ENCODE measurements around the gene ZNF597.

ZNF597 gene

GRCh38 chr16:3454631-3455147 lies 11.4 kb upstream of the ZNF597 start:
- DNase-seq (ENCODE audit: low spot score): no peak

GRCh38 chr16:3454093-3454492 lies 10.8 kb upstream of the ZNF597 start:
- no peak for DNase-seq (ENCODE audit: low spot score)

- DNase-seq (ENCODE audit: low spot score): no peak
These were observed 706 bp upstream of the ZNF597 start for GRCh38 chr16:3444032-3444388.

- DNase-seq (ENCODE audit: low spot score): no peak
These were observed 3.7 kb downstream of the ZNF597 start for GRCh38 chr16:3439637-3440036.

- DNase-seq (ENCODE audit: low spot score): no peak
These were observed 8.9 kb downstream of the ZNF597 start for GRCh38 chr16:3434373-3434772.

GRCh38 chr16:3431779-3432219 lies 11.5 kb downstream of the ZNF597 start:
- DNase-seq (ENCODE audit: low spot score): peak; percentile 31

- DNase-seq (ENCODE audit: low spot score): no peak
These were observed 29.4 kb downstream of the ZNF597 start for GRCh38 chr16:3413730-3414379.

GRCh38 chr16:3408561-3409197 lies 34.6 kb downstream of the ZNF597 start:
- DNase-seq (ENCODE audit: low spot score): no peak

- no peak for DNase-seq (ENCODE audit: low spot score)
These were observed 41.4 kb downstream of the ZNF597 start for GRCh38 chr16:3401719-3402397.

GRCh38 chr16:3400779-3401688 lies 42.3 kb downstream of the ZNF597 start, which contains the start of the genes ZNF174 and ZSCAN32:
ZNF174 (plus strand) TSS chr16:3401215; CDS start chr16:3402005, 790 bp downstream.
ZSCAN32 (minus strand) TSS chr16:3401004; CDS start chr16:3397557, 3,447 bp downstream.
- peak; percentile 100 for DNase-seq (ENCODE audit: low spot score)

- DNase-seq (ENCODE audit: low spot score): no peak
These were observed 42.9 kb downstream of the ZNF597 start for GRCh38 chr16:3400446-3400778.

GRCh38 chr16:3389663-3390338 lies 53.5 kb downstream of the ZNF597 start:
- DNase-seq (ENCODE audit: low spot score): no peak

- no peak for DNase-seq (ENCODE audit: low spot score)
These were observed 55.0 kb downstream of the ZNF597 start for GRCh38 chr16:3388325-3388724.

- DNase-seq (ENCODE audit: low spot score): no peak
These were observed 60.3 kb downstream of the ZNF597 start for GRCh38 chr16:3383045-3383448.
